Activated T-helper 2 cell treated with anti-CD3 and anti-CD28 coated beads, Interferon-gamma antibody, Interleukin-2, Interleukin-4, amounts not matched to agents 10 μg/mL and 5 μg/mL and 100 μg/mL, durations not matched to agents 14 hours and 24 hours and 36 hours (primary cell): ENCODE data around the gene BPTF. TPM values are rescaled to one million over a fixed set of nuclear protein-coding genes. Genes with fewer than 3 reads are reported as not detected.
A peak's percentile ranks its signal among the peaks of the same experiment; 100 is the strongest.
"Not testable (repeated sequence)": the region's sequence is repeated elsewhere in the genome, so short reads cannot be mapped to it uniquely, and the experiment has no call there.

Experiments
- DNase-seq: peaks from one replicate; pipeline ENCODE4 v3.0.0; 2021; ENCODE audit warnings: low spot score
- H3K27ac Mint-ChIP-seq: one replicate; pipeline ENCODE4 v1.8.0; 2021; ENCODE audit warnings: mixed read lengths
- H3K27me3 Mint-ChIP-seq: one replicate; pipeline ENCODE4 v1.8.0; 2021; ENCODE audit warnings: low read depth, mixed read lengths
- H3K36me3 Mint-ChIP-seq: one replicate; pipeline ENCODE4 v1.8.0; 2021; ENCODE audit warnings: low read depth, mixed read lengths
- H3K4me1 Mint-ChIP-seq: one replicate; pipeline ENCODE4 v1.8.0; 2021; ENCODE audit warnings: low read depth, mixed read lengths
- H3K4me3 Mint-ChIP-seq: one replicate; pipeline ENCODE4 v1.8.0; 2021; ENCODE audit warnings: low read depth, mild to moderate bottlenecking, moderate library complexity, mixed read lengths
- H3K9me3 Mint-ChIP-seq: one replicate; pipeline ENCODE4 v1.8.0; 2021; ENCODE audit warnings: mixed read lengths
- intact Hi-C: fragments of 100-400 bp; cut with micrococcal nuclease; formaldehyde crosslinking; loops from one replicate; pipeline ENCODE4 v1.15.1; 2023
- total RNA-seq: library from RNA; stranded (reverse); gene quantifications from 2 replicates; pipeline ENCODE4 v1.2.3, GENCODE V29; 2022

BPTF gene
- total RNA-seq, 1 donor from 2014 or later, result 91.2 TPM

- H3K27ac Mint-ChIP-seq, H3K4me3 Mint-ChIP-seq, intact Hi-C loops, H3K36me3 Mint-ChIP-seq, DNase-seq, H3K9me3 Mint-ChIP-seq: not testable (repeated sequence)
- Mint-ChIP-seq H3K4me1 (peaks cover 10% of the 10 kb centered on the region), H3K27me3 (peaks cover 10% of the 10 kb centered on the region)
These were observed 193.2 kb downstream of the BPTF start for GRCh38 chr17:68018493-68018892.

- no peak for DNase-seq
- intact Hi-C loops, result no loop called here
- Mint-ChIP-seq H3K27ac (no peak overlapping the region), H3K27me3 (peaks cover 10% of the 10 kb centered on the region), H3K9me3 (no peaks in the 10 kb centered on the region), H3K36me3 (no peaks in the 10 kb centered on the region), H3K4me1 (peaks cover 10% of the 10 kb centered on the region), H3K4me3 (no peak overlapping the region)
These were observed 194.0 kb downstream of the BPTF start for GRCh38 chr17:68019336-68019674.

- DNase-seq, result peak; percentile 97
- intact Hi-C loops, result loop anchor here (1.0 to 2.0 kb wide), 2 partner anchors 15 to 25 kb away; partner anchors contain the start of gene KPNA2
- H3K9me3 Mint-ChIP-seq, result no peaks in the 10 kb centered on the region
- H3K4me3 Mint-ChIP-seq, result peak overlapping the region; percentile 81
- peaks cover 10% of the 10 kb centered on the region for H3K4me1 Mint-ChIP-seq
- H3K27ac Mint-ChIP-seq, result peak overlapping the region; percentile 81
- no peaks in the 10 kb centered on the region for H3K36me3 Mint-ChIP-seq
- H3K27me3 Mint-ChIP-seq, result peaks cover 8% of the 10 kb centered on the region
These were observed 194.5 kb downstream of the BPTF start for GRCh38 chr17:68019675-68020408.

- no peaks in the 10 kb centered on the region for H3K36me3 Mint-ChIP-seq
- no peak for DNase-seq
- H3K4me3 Mint-ChIP-seq, result peak overlapping the region; percentile 81
- H3K9me3 Mint-ChIP-seq, result no peaks in the 10 kb centered on the region
- H3K27me3 Mint-ChIP-seq, result peaks cover 7% of the 10 kb centered on the region
- peaks cover 10% of the 10 kb centered on the region for H3K4me1 Mint-ChIP-seq
- intact Hi-C loops, result loop anchor here (1.0 to 2.0 kb wide), 2 partner anchors 15 to 26 kb away; partner anchors contain the start of gene KPNA2
- H3K27ac Mint-ChIP-seq, result peak overlapping the region; percentile 81
These were observed 195.1 kb downstream of the BPTF start for GRCh38 chr17:68020409-68020756.

- intact Hi-C loops, result loop anchor here (1.0 to 2.0 kb wide), 2 partner anchors 15 to 26 kb away; partner anchors contain the start of gene KPNA2
- Mint-ChIP-seq H3K4me3 (peak overlapping the region; percentile 81), H3K27ac (peak overlapping the region; percentile 81), H3K4me1 (peaks cover 10% of the 10 kb centered on the region)
- not testable (repeated sequence) for DNase-seq, H3K27me3 Mint-ChIP-seq, H3K36me3 Mint-ChIP-seq, H3K9me3 Mint-ChIP-seq
These were observed 195.5 kb downstream of the BPTF start for GRCh38 chr17:68020791-68021190.

GRCh38 chr17:68021963-68022362, 196.7 kb downstream of the BPTF start:
- intact Hi-C loops, result loop anchor here (2.0 kb wide), 1 partner anchor 27 kb away; no protein-coding TSS in a partner anchor
- peak overlapping the region; percentile 37 for H3K4me3 Mint-ChIP-seq
- peaks cover 6% of the 10 kb centered on the region for H3K27me3 Mint-ChIP-seq
- no peaks in the 10 kb centered on the region for H3K9me3 Mint-ChIP-seq
- no peak overlapping the region for H3K27ac Mint-ChIP-seq
- H3K36me3 Mint-ChIP-seq, result no peaks in the 10 kb centered on the region
- no peak for DNase-seq
- peaks cover 10% of the 10 kb centered on the region for H3K4me1 Mint-ChIP-seq

GRCh38 chr17:68022547-68022946, 197.2 kb downstream of the BPTF start:
- H3K27ac Mint-ChIP-seq, DNase-seq, H3K9me3 Mint-ChIP-seq, H3K4me3 Mint-ChIP-seq, H3K27me3 Mint-ChIP-seq, intact Hi-C loops, H3K36me3 Mint-ChIP-seq: not testable (repeated sequence)
- peaks cover 10% of the 10 kb centered on the region for H3K4me1 Mint-ChIP-seq

- no peaks in the 10 kb centered on the region for H3K4me1 Mint-ChIP-seq
- H3K4me3 Mint-ChIP-seq, result no peak overlapping the region
- peaks cover 3% of the 10 kb centered on the region for H3K27me3 Mint-ChIP-seq
- no peaks in the 10 kb centered on the region for H3K9me3 Mint-ChIP-seq
- no peak for DNase-seq
- H3K27ac Mint-ChIP-seq, result no peak overlapping the region
- no peaks in the 10 kb centered on the region for H3K36me3 Mint-ChIP-seq
- intact Hi-C loops, result loop anchor here (10.0 kb wide), 1 partner anchor 75 kb away; no protein-coding TSS in a partner anchor
These were observed 204.4 kb downstream of the BPTF start for GRCh38 chr17:68029512-68030215.

Other genes with a start within 250 kb of the BPTF start
- gene NOL11, start 107.6 kb upstream of the BPTF start, total RNA-seq, result 81.5 and 96.2 TPM in 2 replicates
- 22.7 and 23.0 TPM in 2 replicates for gene C17orf58, start 171.0 kb downstream of the BPTF start, total RNA-seq
- 247 and 255 TPM in 2 replicates for gene KPNA2, start 210.2 kb downstream of the BPTF start, total RNA-seq